SK-N-SH (cell line): ENCODE data around the gene UBE2A. TPM values are rescaled to one million over a fixed set of nuclear protein-coding genes. Genes with fewer than 3 reads are reported as not detected.

Experiments
- CTCF ChIA-PET: fragments of 300-600, 350-600 bp; formaldehyde crosslinking; extraction: SDS; loops from one replicate; lab custom pipeline; 2021; lab: Yijun Ruan, JAX
- POLR2A ChIA-PET: fragments of 350-600 bp; sonication (Branson Sonifier 250); formaldehyde crosslinking; extraction: SDS; loops from one replicate; lab custom pipeline; 2020; ENCODE audit warnings: antibody characterized with exemption, inconsistent platforms; lab: Yijun Ruan, JAX
- DNase-seq: peaks from one replicate; pipeline ENCODE4 v3.0.0; 2012
- H2AFZ ChIP-seq: fragments of 200-600 bp; sonication (generic); 2 replicates; pipeline ENCODE4 v1.8.1; 2016; ENCODE audit warnings: antibody characterized with exemption, mild to moderate bottlenecking, low read depth
- H3F3A ChIP-seq: fragments of 200-600 bp; sonication (generic); replicated peaks from 2 replicates; pipeline ENCODE3; 2016; ENCODE audit warnings: antibody characterized with exemption, mild to moderate bottlenecking; ENCODE audit not compliant: insufficient read depth
- H3K27ac ChIP-seq, 2 experiments: fragments of 200-500 bp in 1 of 2; fragments of 200-600 bp in 1 of 2; sonication (Bioruptor generic) in 1 of 2; sonication (generic), shearing (Covaris generic) in 1 of 2; 2 replicates each; pipeline versions ENCODE4 v1.5.1 to v1.6.1; 2014 to 2016; ENCODE audit warnings: low read depth in 2 of 2, inconsistent platforms in 1 of 2, low read length in 1 of 2, mild to moderate bottlenecking in 1 of 2, mixed read lengths in 1 of 2
- H3K27me3 ChIP-seq: fragments of 200-600 bp; sonication (generic), shearing (Covaris generic); 2 replicates; pipeline ENCODE4 v1.6.1; 2016; ENCODE audit warnings: mixed run types; ENCODE audit not compliant: insufficient read depth
- H3K36me3 ChIP-seq, 2 experiments: fragments of 200-500 bp in 1 of 2; fragments of 200-600 bp in 1 of 2; sonication (Bioruptor generic) in 1 of 2; sonication (generic) in 1 of 2; replicated peaks in 1 of 2; 2 replicates each; pipeline versions ENCODE3 to v1.5.1; 2014 to 2016; ENCODE audit warnings: low read length in 1 of 2, mild to moderate bottlenecking in 1 of 2; ENCODE audit not compliant: insufficient read depth in 2 of 2, control insufficient read depth in 1 of 2
- H3K4me1 ChIP-seq, 2 experiments: fragments of 200-500 bp in 1 of 2; fragments of 200-600 bp in 1 of 2; sonication (Bioruptor generic) in 1 of 2; sonication (generic), shearing (Covaris generic) in 1 of 2; 2 replicates each; pipeline versions ENCODE4 v1.5.1 to v1.6.1; 2014 to 2016; ENCODE audit warnings: low read depth in 1 of 2, low read length in 1 of 2, mixed run types in 1 of 2; ENCODE audit not compliant: insufficient read depth in 2 of 2, control insufficient read depth in 1 of 2
- H3K4me2 ChIP-seq: fragments of 200-600 bp; sonication (generic), shearing (Covaris generic); 2 replicates; pipeline ENCODE4 v1.6.1; 2017; ENCODE audit warnings: mixed run types
- H3K4me3 ChIP-seq, 2 experiments: fragments of 200-500 bp in 1 of 2; fragments of 200-600 bp in 1 of 2; sonication (Bioruptor generic) in 1 of 2; sonication (generic), shearing (Covaris generic) in 1 of 2; 2 replicates each; pipeline versions ENCODE4 v1.5.1 to v1.8.1; 2014 to 2016; ENCODE audit warnings: low read depth in 2 of 2, inconsistent platforms in 1 of 2, low read length in 1 of 2, mild to moderate bottlenecking in 1 of 2, mixed read lengths in 1 of 2, moderate library complexity in 1 of 2
- H3K79me2 ChIP-seq: fragments of 200-600 bp; sonication (generic); 2 replicates; pipeline ENCODE4 v1.8.1; 2017; ENCODE audit warnings: mild to moderate bottlenecking; ENCODE audit not compliant: insufficient read depth
- H3K9ac ChIP-seq: fragments of 200-600 bp; sonication (generic); 2 replicates; pipeline ENCODE4 v1.6.1; 2017; ENCODE audit warnings: mixed run types
- H3K9me2 ChIP-seq: fragments of 200-600 bp; sonication (generic); 2 replicates; pipeline ENCODE4 v1.6.1; 2017; ENCODE audit warnings: mixed run types
- H3K9me3 ChIP-seq: fragments of 200-600 bp; sonication (generic); 2 replicates; pipeline ENCODE4 v1.6.1; 2017; ENCODE audit warnings: mixed run types, mild to moderate bottlenecking, moderate library complexity
- H4K20me1 ChIP-seq: fragments of 200-600 bp; sonication (generic); 2 replicates; pipeline ENCODE4 v1.6.1; 2017; ENCODE audit warnings: mild to moderate bottlenecking, mixed run types; ENCODE audit not compliant: insufficient read depth
- CTCF ChIP-seq: fragments of 200-600 bp; sonication (generic); IDR thresholded peaks from 2 replicates; pipeline ENCODE4 v1.6.1; 2017; ENCODE audit warnings: antibody characterized with exemption, mild to moderate bottlenecking, moderate library complexity
- MXI1 ChIP-seq: IDR thresholded peaks from 2 replicates; pipeline ENCODE4 v1.6.1; 2012; ENCODE audit warnings: mild to moderate bottlenecking, low read depth, low read length, improper control_type of control experiment
- NFIC ChIP-seq: IDR thresholded peaks from 2 replicates; pipeline ENCODE4 v1.4.0; 2012; ENCODE audit warnings: borderline replicate concordance
- RCOR1 ChIP-seq: fragments of 150-350 bp; IDR thresholded peaks from 2 replicates; pipeline ENCODE4 v1.6.1; 2017; ENCODE audit warnings: antibody characterized with exemption, low read length
- ZBTB33 ChIP-seq: IDR thresholded peaks from 2 replicates; pipeline ENCODE4 v1.4.0; 2012; ENCODE audit warnings: low read depth, borderline replicate concordance
- WGBS: methylation state at CpG from one replicate; pipeline ENCODE4 v1.1.6; 2017; ENCODE audit warnings: low lambda C conversion rate; 5-methylcytosine and 5-hydroxymethylcytosine counted together
- polyA plus RNA-seq, 3 experiments: library from polyadenylated mRNA; depleted of rRNA; stranded (reverse); fragments of >200 nt; gene quantifications; 2 replicates each; pipeline ENCODE4 v1.2.3, GENCODE V29; 2012

The UBE2A gene
- polyA plus RNA-seq, 1 of the 3 experiments (the other 2 are of a cell fraction) = 38.4 TPM

- DNase-seq = no peak
Observed at GRCh38 chrX:119622356-119623232, 48.2 kb downstream of the UBE2A start.

GRCh38 chrX:119624417-119624816, 50.1 kb downstream of the UBE2A start:
- Histone ChIP-seq H3K4me1 (no peaks in the 10 kb centered on the region), H3K27ac (no peak overlapping the region), H3K4me2 (no peak overlapping the region), H3K9me2 (no peaks in the 10 kb centered on the region), H3K9ac (no peak overlapping the region), H3K4me3 (no peak overlapping the region), H3K36me3 (no peaks in the 10 kb centered on the region), H3K27me3 (peaks cover 4% of the 10 kb centered on the region; the same call in 1 of the 2 replicates), H2AFZ (no peak overlapping the region), H3K9me3 (no peaks in the 10 kb centered on the region), H3F3A (no peaks in the 10 kb centered on the region), H4K20me1 (no peaks in the 10 kb centered on the region), H3K79me2 (no peaks in the 10 kb centered on the region)
- no peak for DNase-seq
- TF ChIP-seq ZBTB33 = no peak
- TF ChIP-seq CTCF = no peak
- TF ChIP-seq NFIC = no peak
- POLR2A ChIA-PET = no interaction called here
- CTCF ChIA-PET = interaction anchor here (2.9 kb wide), 1 partner anchor 14 kb away, joined by 10 read pairs; no protein-coding TSS in a partner anchor
- WGBS = 77% methylated on average over 11 of the region's 11 CpGs

More at GRCh38 chrX:119622356-119623232, 48.2 kb downstream of the UBE2A start:
- ChIA-PET CTCF (interaction anchor here (0.9 to 1.5 kb wide), 3 partner anchors 13 to 131 kb away, joined by 3 to 4 read pairs (median 3); no protein-coding TSS in a partner anchor), POLR2A (no interaction called here)
- H3K27me3 ChIP-seq = peaks cover 4% of the 10 kb centered on the region; the same call in 1 of the 2 replicates
- H2AFZ ChIP-seq = no peak overlapping the region
- no peaks in the 10 kb centered on the region for H3K9me2 ChIP-seq
- no peak overlapping the region for H3K9ac ChIP-seq
- H3K4me3 ChIP-seq = no peak overlapping the region
- no peak overlapping the region for H3K4me2 ChIP-seq
- H4K20me1 ChIP-seq = no peaks in the 10 kb centered on the region
- H3K36me3 ChIP-seq = no peaks in the 10 kb centered on the region
- H3K79me2 ChIP-seq = no peaks in the 10 kb centered on the region
- no peaks in the 10 kb centered on the region for H3K9me3 ChIP-seq
- H3F3A ChIP-seq = no peaks in the 10 kb centered on the region
- TF ChIP-seq CTCF (no peak), NFIC (no peak), RCOR1 (no peak), MXI1 (no peak)
- WGBS = 36% methylated on average over 9 of the region's 9 CpGs
- 0 out of 4 replicates have a peak overlapping the region, but pooled peaks of 1 of the 2 experiments have one; percentile 4 for H3K27ac ChIP-seq
- H3K4me1 ChIP-seq = no peaks in the 10 kb centered on the region
